Endothelial cell (in vitro differentiated cells): ENCODE data around the gene GMPR2. TPM values are rescaled to one million over a fixed set of nuclear protein-coding genes. Genes with fewer than 3 reads are reported as not detected.

Source experiments
- DNase-seq: peaks from one replicate; pipeline ENCODE4 v3.0.0; 2021; ENCODE audit warnings: low spot score
- H3K27ac Mint-ChIP-seq: one replicate; pipeline ENCODE4 v1.8.0; 2021; ENCODE audit warnings: mixed read lengths, inconsistent platforms; ENCODE audit not compliant: unreplicated experiment
- H3K27me3 Mint-ChIP-seq: one replicate; pipeline ENCODE4 v1.8.0; 2021; ENCODE audit warnings: mild to moderate bottlenecking, moderate library complexity, mixed read lengths, inconsistent platforms; ENCODE audit not compliant: unreplicated experiment
- H3K36me3 Mint-ChIP-seq: one replicate; pipeline ENCODE4 v1.8.0; 2021; ENCODE audit warnings: mild to moderate bottlenecking, low read depth, mixed read lengths, inconsistent platforms; ENCODE audit not compliant: unreplicated experiment
- H3K4me1 Mint-ChIP-seq: one replicate; pipeline ENCODE4 v1.8.0; 2021; ENCODE audit warnings: mild to moderate bottlenecking, mixed read lengths, inconsistent platforms; ENCODE audit not compliant: unreplicated experiment
- H3K4me3 Mint-ChIP-seq: one replicate; pipeline ENCODE4 v1.8.0; 2021; ENCODE audit warnings: mild to moderate bottlenecking, mixed read lengths, inconsistent platforms; ENCODE audit not compliant: unreplicated experiment
- H3K9me3 Mint-ChIP-seq: one replicate; pipeline ENCODE4 v1.8.0; 2021; ENCODE audit warnings: mixed read lengths, inconsistent platforms; ENCODE audit not compliant: unreplicated experiment
- CTCF ChIP-seq: fragments of 200-600 bp; sonication (generic); IDR thresholded peaks from one replicate; pipeline ENCODE4 v1.5.0; 2021; ENCODE audit warnings: antibody characterized with exemption; ENCODE audit not compliant: unreplicated experiment
- total RNA-seq: library from RNA; stranded (reverse); fragmentation: NEBNext Ultra II Directional; extraction: Animal tissue kit (Norgen Biotek cat#: 25700); gene quantifications from one replicate; pipeline ENCODE4 v1.2.1, GENCODE V29; 2021; ENCODE audit not compliant: unreplicated experiment

Gene GMPR2
- total RNA-seq, 1 donor from 2014 or later, result 61.3 TPM

GRCh38 chr14:24252289-24253124 is 19.8 kb downstream of the GMPR2 start:
- Mint-ChIP-seq H3K4me1 (peaks cover 9% of the 10 kb centered on the region), H3K27ac (no peak overlapping the region), H3K9me3 (no peaks in the 10 kb centered on the region), H3K27me3 (peaks cover 12% of the 10 kb centered on the region), H3K4me3 (no peak overlapping the region), H3K36me3 (no peaks in the 10 kb centered on the region)
- DNase-seq, result no peak
- no peak for TF ChIP-seq CTCF

GRCh38 chr14:24253936-24254335 is 21.2 kb downstream of the GMPR2 start:
- H3K27ac Mint-ChIP-seq, result no peak overlapping the region
- H3K4me3 Mint-ChIP-seq, result no peak overlapping the region
- H3K4me1 Mint-ChIP-seq, result peaks cover 9% of the 10 kb centered on the region
- TF ChIP-seq CTCF, result no peak
- no peaks in the 10 kb centered on the region for H3K36me3 Mint-ChIP-seq
- no peaks in the 10 kb centered on the region for H3K9me3 Mint-ChIP-seq
- H3K27me3 Mint-ChIP-seq, result peaks cover 12% of the 10 kb centered on the region
- no peak for DNase-seq

GRCh38 chr14:24254630-24255392 is 22.1 kb downstream of the GMPR2 start:
- no peak for DNase-seq
- Mint-ChIP-seq H3K4me1 (peaks cover 9% of the 10 kb centered on the region), H3K27me3 (peaks cover 13% of the 10 kb centered on the region), H3K36me3 (no peaks in the 10 kb centered on the region), H3K9me3 (no peaks in the 10 kb centered on the region), H3K27ac (no peak overlapping the region), H3K4me3 (no peak overlapping the region)
- no peak for TF ChIP-seq CTCF

- Mint-ChIP-seq H3K4me1 (peaks cover 9% of the 10 kb centered on the region), H3K27me3 (peaks cover 11% of the 10 kb centered on the region), H3K27ac (no peak overlapping the region), H3K4me3 (no peak overlapping the region), H3K9me3 (no peaks in the 10 kb centered on the region), H3K36me3 (no peaks in the 10 kb centered on the region)
- TF ChIP-seq CTCF, result no peak
- no peak for DNase-seq
Measured at GRCh38 chr14:24255438-24255837, 22.7 kb downstream of the GMPR2 start.
